ENCODE results near the gene POU2F2.

- TF ChIP-seq OSR1 (CRISPR knock-in tag; IDR thresholded peaks at IDR 0.05), result no peak
- no peak for TF ChIP-seq TOX (CRISPR knock-in tag; IDR thresholded peaks at IDR 0.05; ENCODE audit: borderline replicate concordance)
- no peak for TF ChIP-seq ZNF8 (CRISPR knock-in tag; IDR thresholded peaks at IDR 0.05)
- TF ChIP-seq, protein P1, sequence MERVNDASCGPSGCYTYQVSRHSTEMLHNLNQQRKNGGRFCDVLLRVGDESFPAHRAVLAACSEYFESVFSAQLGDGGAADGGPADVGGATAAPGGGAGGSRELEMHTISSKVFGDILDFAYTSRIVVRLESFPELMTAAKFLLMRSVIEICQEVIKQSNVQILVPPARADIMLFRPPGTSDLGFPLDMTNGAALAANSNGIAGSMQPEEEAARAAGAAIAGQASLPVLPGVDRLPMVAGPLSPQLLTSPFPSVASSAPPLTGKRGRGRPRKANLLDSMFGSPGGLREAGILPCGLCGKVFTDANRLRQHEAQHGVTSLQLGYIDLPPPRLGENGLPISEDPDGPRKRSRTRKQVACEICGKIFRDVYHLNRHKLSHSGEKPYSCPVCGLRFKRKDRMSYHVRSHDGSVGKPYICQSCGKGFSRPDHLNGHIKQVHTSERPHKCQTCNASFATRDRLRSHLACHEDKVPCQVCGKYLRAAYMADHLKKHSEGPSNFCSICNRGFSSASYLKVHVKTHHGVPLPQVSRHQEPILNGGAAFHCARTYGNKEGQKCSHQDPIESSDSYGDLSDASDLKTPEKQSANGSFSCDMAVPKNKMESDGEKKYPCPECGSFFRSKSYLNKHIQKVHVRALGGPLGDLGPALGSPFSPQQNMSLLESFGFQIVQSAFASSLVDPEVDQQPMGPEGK (CRISPR knock-in tag; IDR thresholded peaks at IDR 0.05; ENCODE audit: borderline replicate concordance), result no peak
- no peak for TF ChIP-seq CREB5 (CRISPR knock-in tag; IDR thresholded peaks at IDR 0.05; ENCODE audit: low read depth)
- TF ChIP-seq ZC3H10 (CRISPR knock-in tag; IDR thresholded peaks at IDR 0.05), result no peak
- no peak for TF ChIP-seq TSHZ2 (CRISPR knock-in tag; IDR thresholded peaks at IDR 0.05)
- TF ChIP-seq ZFP30 (CRISPR knock-in tag; IDR thresholded peaks at IDR 0.05), result no peak
- TF ChIP-seq PPARA (CRISPR knock-in tag; IDR thresholded peaks at IDR 0.05; ENCODE audit: borderline replicate concordance), result no peak
- no peak for TF ChIP-seq BACH2 (CRISPR knock-in tag; IDR thresholded peaks at IDR 0.05; ENCODE audit: borderline replicate concordance)
- TF ChIP-seq GLIS3 (CRISPR knock-in tag; IDR thresholded peaks at IDR 0.05), result no peak
- TF ChIP-seq ARNTL (CRISPR knock-in tag; IDR thresholded peaks at IDR 0.05; ENCODE audit: borderline replicate concordance, low read depth), result no peak
Measured at GRCh38 chr19:42115219-42115618, 17.0 kb downstream of the POU2F2 start.
